ENCODE results near the gene DPF3.
"Not testable (repeated sequence)": the region's sequence is repeated elsewhere in the genome, so short reads cannot be mapped to it uniquely, and the experiment has no call there.

DPF3 gene

DNA sequence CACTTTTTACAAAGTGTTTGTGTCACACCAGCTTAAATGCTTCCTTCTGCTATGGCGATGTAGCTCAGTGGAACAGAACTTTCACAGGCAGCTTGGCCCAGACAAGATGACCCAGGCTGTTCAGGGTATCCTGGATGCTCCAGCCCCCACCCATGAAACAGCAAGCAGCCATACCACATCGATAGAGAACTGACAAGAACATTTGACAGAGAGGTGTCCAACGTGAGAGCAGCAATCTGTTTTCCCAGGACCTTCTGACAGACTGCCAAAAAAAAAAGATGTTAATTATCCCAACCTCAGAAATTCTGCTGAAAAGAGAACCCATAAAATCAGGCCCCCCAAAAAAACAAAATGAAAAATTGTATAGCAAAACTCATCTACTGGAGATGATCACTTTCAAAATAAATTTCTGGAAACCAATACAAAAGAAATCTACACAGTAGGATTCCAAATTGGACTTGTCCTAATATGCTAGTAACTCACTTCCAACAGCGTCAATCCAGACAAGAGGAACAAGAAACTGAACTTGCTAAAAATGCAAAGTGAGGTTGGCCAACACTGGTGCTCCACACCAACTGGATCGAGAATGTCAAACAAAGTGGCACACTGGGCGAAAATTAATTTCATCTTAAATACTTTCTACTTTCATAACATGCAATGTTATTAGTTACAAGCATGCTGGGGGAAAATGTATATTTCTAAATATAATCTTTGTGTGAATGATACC, 118.8 kb downstream of the DPF3 start:
- no peak for DNase-seq (ENCODE audit: low spot score)

DNA sequence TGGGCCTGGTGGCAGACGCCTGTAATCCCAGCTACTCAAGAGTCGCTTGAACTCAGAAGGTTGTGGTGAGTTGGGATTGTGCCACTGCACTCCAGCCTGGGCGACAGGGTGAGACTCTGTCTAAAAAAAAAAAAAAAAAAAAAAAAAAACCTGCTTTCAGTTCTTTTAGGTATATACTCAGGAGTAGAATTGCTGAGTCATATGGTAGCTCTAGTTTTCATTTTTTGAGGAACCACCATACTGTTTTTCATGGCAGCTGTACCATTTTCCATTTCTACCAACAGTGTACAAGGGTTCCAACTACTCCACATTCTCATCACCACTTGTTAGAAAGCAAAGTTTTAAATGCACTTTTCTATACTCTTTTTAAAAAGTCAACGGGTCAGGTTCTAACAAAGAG, 119.8 kb downstream of the DPF3 start:
- no peak for DNase-seq (ENCODE audit: low spot score)

DNA sequence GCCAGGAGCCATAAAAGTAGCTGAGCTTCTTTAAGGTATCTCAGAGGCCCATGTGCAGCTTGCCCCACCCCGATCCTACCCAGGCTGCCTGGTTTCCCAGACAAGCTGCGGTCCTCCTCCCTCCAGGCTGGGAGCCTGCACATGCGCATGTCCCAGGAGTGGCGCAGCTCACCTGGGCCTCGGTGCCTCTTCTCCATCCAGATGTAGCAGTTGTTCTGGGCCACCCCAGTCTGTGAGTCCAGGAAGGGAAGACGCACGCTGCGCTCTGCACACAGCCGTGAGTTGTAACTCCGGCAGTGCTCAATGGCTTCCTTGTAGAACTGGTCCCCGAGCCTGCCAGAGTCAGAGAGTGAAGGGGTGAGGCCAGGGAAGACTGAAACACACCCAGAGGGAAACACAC, 122.3 kb downstream of the DPF3 start:
- no peak for DNase-seq (ENCODE audit: low spot score)

DNA sequence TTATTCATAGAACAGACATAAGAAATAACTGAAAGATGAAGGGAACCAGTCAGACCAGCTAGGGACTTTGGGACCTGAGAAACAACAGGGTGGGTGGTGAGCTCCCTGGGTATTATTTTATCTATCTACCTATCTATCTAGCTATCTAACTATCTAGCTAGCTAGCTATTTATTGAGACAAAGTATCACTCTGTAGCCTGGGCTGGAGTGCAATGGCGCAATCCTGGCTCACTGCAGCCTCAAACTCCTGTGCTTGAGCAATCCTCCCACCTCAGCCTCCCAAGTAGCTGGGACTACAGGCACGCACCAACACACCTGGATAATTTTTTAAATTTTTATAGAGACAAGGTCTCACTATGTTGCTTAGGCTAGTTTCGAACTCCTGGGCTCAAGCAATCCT, 127.6 kb downstream of the DPF3 start:
- DNase-seq (ENCODE audit: low spot score) = no peak

DNA sequence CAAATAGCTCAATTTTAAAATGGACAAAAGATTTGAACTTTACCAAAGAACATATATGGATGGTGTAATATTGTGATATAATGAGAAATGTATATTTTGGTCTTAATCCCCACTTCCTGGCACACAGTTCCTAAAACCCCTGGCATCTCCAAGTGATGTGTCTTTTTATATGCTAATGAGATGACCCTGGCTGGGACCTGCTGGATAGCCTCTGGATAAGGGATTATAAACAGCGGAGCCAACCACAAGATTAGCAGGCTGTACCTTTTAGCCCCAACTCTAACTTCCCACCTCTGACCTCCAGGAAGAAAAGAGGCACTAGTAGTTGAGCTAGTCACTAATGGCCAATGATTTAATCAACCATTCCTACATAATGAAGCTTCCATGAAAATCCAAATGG, 130.0 kb downstream of the DPF3 start:
- DNase-seq (ENCODE audit: low spot score) = no peak

DNA sequence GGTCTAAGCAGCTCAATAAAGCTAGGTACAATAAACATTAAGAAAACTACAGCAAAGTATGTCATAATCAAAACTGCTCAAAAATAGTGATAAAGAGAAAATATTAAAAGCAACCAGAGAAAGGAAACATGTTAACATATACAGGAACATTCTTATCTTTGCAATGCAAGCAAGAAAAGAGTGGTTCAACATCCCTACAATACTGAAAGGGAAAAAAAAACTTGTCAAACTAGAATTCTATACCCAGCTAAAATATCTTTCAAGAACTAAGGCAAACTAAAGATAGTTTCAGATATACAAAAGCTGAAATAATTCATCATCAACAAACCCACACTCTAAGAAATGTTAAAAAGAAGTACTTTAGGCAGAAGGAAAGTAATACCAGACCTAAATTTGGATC, 134.2 kb downstream of the DPF3 start:
- no peak for DNase-seq (ENCODE audit: low spot score)

DNA sequence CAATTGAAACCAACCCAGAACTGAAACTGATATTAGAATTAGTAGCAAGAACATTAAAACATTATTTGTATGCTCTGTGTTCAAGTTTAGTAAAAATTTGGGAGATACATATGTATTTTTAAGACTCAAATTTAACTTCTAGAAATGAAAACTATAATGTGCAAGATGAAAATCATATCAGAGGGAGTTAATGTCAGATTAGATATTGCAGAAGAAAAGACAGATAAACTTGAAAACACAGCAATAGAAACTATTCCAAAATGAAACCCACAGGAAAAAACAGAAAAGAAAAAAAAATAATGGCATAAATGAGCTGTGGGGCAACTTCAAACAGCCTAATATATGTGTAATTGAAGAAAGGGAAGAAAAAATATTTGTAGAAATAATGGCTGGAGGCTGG, 134.9 kb downstream of the DPF3 start:
- no peak for DNase-seq (ENCODE audit: low spot score)

DNA sequence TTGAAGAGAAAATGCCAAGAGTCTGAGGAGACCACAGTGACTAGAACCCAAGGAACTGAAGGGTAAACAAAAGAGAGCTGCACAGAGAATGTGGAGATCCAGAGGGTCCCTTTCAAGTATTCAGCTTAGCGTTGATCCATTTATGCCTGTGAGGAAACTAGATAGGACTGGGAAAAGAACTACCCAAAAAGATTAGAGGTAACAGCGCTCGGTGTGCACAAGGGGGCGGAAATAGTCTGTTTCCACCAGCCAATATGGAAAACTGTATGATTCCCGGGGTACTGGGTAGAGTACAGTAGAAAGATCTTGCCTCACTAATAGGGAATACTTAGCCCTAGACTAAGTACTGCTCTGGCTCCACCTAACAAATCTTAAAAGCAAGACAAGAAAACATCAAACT, 135.5 kb downstream of the DPF3 start:
- DNase-seq (ENCODE audit: low spot score) = no peak

DNA sequence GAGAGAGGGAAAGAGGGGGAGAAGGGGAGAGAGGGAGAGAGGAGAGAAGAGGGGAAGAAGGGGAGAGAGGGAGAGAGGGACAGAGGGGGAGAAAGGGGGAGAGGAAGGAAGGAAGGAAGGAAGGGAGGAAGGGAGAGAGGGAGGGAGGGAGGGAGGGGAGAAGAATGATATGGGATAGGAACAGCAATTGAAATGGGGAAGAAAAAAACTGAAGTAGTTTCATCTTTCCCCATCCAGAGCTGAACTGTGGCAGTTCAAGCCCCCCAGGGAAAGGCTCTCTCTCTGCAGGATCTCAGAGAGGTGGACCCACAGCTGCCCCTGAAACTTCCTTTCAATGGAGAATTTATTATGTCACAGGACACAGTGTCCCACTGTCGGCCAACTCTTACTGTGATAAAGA, 136.9 kb downstream of the DPF3 start:
- DNase-seq (ENCODE audit: low spot score) = no peak

DNA sequence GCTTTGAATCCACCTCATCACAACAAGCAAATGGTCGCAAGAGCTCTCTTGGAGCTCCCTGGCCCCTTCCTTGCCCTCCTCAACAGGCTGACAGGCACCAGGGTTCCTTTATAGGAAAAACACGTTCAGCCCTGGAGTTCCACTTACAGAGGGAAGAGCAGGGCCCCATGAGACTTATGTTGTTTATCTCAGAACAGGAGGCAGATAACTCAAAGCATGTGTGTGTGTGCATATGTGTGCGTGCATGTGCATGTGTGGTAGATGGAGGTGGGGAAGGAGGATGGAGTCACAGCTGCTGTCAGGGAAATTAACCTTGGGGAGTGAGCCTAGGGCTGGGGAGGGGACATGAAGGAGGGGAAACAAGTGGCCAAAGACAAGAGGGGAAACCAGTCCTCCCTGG, 138.1 kb downstream of the DPF3 start:
- no peak for DNase-seq (ENCODE audit: low spot score)

DNA sequence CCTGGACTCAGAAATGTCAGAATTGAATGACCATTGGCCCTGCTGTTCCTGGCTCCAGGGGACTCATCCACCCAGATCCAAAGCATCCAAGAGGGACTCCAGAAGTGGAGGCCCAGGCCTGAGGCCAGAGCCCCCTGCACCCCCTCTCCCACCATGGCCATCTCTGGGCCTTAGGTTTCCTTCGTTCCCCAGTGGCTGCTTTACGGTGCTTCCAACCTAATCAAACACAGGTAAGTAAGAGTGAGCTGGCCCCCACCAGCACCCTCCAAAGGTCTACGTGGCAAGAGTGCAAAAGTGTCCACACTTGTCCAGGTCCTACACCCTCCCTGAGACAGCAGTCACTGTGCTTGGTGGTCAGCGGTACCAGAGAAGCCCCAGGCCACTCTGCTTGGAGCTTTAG, 139.0 kb downstream of the DPF3 start:
- no peak for DNase-seq (ENCODE audit: low spot score)

DNA sequence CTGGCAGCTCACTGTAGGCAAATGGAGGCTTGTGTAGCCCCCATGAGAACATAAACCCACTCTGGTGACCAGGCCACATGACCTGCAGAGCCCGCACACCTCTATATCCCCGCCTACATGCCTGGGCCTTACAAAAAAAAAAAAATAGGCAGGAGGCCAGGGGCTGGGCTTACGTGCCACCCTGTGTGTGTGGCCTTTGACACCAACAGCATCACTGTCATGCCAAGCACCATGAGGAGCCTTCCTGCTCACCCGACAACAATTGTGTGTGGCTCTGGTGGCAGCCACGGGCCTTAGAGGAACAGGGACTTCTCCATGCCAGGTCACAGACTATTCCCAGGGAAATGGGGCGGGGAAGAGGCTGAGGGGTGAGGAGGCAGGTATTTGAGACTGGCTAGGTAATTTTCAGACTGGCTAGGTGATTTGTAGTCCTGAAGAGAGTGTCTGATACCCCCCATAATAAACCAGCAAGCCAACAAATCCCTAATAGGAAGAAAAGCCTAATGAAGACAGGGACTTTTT, 140.0 kb downstream of the DPF3 start:
- DNase-seq (ENCODE audit: low spot score) = no peak

DNA sequence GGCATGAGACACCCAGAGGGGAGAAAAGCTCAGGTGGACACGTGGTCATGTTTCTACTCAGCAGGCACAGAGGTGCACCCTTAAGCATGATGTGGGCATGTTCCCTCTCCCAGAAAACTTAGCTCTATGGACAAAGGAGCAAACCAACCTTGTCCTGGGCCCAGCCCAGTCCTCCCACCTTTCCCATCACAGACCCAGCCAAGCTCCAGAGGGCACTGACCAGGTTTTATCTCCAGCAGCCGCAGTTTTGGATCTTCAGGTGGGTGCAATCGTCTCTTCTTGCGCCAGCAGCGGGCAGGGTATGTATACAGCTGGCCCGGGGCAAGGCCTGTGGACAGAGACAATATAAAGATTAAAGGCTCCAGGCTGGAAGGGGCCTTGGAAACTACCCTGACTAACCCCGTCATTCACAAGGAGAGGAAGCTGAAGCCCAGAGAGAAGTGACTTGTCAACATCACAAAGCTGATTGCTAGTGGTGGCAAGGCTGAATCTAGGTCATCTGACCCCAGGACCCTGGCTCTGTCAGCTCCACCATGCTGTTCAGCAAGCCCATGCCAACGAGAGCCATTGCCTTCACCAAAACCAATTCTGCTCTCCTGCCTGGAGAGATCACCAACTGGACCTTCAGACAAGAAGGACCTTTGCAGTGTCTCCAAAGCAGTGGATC, 140.7 kb downstream of the DPF3 start:
- no peak for DNase-seq (ENCODE audit: low spot score)

DNA sequence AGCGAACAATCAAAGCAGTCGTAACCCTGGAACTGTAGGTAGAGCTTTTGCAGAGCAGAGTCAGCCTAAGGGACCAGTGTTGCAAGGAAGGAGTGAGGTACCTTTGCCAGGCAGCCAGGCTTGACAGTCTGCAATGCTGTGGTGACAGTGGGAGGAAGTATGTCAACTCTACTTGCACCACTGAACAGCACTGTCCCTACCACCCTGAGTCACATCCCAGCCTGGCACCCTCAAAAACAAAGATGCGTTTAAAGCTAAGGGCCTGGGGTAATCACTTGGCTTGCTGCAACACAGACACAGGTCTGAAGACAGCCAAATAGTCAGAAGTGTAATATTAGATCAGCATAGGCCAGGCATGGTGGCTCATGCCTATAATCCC, 141.9 kb downstream of the DPF3 start:
- DNase-seq (ENCODE audit: low spot score) = no peak

DNA sequence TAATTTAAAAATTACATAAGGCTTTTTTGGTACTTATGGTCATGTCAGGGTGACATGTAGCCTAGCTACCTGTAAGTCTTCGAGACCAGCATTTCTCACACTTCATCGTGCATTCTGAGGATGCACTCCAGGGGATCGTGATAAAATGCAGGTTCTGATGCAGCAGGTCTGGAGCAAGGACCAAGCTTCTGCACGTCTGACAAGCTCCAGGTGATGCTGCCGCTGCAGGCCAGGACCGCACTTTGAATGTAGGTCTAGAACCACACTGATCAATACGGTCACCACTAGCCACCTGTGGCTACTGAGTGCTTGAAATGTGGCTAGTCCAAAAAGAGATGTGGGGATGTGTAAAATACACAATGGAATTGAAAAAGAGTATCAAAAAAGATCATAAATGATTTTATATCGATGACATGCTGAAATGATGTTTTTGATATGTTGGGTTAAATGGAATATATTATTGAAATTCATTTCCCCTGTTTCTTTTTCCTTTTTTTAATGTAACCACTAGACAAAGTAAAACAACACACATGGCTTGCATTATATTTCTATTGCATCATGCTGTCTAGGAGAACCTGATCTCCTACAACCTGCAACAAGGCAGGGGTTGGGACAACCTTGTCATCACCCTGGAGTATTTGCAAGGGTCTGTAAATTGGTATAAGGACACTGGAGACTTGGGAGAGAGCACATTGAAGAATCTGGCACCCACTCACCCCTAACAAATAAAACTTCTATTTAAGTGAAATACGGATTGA, 142.4 kb downstream of the DPF3 start:
- no peak for DNase-seq (ENCODE audit: low spot score)

DNA sequence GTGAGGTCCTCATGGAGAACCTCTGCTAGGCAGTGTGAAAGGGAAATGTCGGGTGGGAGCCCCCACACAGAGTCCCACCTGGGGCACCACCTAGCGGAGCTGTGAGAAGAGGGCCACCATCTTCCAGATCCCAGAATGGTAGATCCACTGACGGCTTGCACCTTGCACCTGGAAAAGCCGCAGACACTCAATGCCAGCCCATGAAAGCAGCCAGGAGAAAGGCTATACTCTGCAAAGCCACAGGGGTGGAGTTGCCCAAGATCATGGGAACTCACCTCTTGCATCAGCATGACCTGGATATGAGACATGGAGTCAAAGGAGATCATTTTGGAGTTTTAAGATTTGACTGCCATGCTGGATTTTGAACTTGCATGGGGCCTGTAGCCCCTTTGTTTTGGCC, 145.0 kb downstream of the DPF3 start:
- not testable (repeated sequence) for DNase-seq (ENCODE audit: low spot score)

DNA sequence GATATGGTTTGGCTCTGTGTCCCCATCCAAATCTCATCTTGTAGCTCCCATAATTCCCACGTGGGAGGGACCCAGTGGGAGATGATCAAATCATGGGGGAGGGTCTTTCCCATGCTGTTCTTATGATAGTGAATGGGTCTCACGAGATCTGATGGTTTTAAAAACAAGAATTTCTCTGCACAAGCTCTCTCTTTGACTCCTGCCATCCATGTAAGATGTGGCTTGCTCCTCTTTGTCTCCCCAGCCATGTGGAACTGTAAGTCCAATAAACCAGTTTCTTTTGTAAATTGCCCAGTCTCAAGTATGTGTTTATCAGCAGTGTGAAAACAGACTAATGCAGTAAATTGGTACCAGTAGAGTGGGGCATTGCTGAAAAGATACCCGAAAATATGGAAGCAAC, 146.2 kb downstream of the DPF3 start:
- DNase-seq (ENCODE audit: low spot score) = no peak

DNA sequence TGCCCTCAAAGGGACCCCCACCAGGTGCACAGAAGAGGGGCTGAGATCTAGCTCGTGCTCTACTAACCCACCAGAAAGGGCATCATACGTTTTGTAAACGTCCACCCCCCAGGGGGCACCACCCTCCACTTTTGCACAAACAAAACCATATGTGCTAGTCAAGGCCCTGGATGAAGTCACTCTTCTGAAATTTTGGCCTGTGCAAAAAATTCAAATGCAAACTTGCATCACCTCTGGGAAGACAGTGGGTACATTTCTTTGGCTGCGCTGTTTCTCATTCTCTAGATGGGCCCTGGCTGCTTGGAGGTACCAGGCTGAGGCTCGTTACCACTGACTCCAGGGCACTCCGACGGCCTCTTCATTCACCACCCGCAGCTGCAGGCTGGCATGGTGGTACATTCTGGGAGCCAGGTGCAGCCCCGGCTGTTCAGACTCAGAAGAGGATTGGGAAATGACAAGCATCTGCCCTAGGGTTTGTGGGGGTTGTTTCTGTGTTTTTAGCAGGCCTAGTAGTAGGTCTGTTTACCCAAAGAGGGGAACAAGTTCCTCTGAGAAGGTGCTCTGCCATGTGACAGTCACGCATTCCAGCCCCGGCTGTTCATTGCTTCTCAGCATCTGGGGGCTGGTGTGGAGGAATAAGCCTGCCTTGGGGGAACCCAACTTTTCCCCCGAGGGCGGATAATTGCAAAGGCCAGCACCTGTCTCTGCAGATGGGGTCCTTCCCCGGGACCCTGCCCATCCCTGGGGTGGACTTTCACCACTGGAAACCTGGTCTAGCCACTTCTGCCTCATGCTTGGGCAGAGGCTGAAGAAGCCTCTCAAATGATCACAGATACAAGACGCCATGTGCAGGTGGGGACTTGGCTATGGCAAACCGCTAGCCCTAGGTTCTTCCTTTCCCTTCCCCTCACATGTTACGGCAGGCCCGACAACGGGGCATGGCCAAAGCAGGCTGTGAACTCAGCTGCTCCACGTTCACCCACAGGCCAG, 147.6 kb downstream of the DPF3 start:
- no peak for DNase-seq (ENCODE audit: low spot score)

DNA sequence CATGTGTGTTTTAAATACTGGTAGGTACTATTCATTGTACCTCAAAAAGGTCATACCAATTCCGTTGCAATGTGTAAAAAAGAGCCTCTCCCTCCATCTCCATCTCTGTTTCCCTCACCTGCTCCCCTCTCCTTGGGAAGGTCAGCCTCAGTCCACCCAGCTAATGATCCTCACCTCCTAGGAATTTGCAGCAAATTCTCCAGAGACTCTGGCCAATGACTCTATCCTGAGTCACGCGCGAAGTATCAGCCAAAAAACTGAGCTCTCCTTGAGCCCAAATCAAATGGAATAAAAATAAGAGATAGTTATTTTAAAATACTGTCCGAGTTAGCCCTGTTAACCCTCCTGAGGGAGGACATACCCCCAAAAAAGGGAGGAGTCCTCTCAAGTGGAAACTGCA, 148.4 kb downstream of the DPF3 start:
- DNase-seq (ENCODE audit: low spot score) = no peak

DNA sequence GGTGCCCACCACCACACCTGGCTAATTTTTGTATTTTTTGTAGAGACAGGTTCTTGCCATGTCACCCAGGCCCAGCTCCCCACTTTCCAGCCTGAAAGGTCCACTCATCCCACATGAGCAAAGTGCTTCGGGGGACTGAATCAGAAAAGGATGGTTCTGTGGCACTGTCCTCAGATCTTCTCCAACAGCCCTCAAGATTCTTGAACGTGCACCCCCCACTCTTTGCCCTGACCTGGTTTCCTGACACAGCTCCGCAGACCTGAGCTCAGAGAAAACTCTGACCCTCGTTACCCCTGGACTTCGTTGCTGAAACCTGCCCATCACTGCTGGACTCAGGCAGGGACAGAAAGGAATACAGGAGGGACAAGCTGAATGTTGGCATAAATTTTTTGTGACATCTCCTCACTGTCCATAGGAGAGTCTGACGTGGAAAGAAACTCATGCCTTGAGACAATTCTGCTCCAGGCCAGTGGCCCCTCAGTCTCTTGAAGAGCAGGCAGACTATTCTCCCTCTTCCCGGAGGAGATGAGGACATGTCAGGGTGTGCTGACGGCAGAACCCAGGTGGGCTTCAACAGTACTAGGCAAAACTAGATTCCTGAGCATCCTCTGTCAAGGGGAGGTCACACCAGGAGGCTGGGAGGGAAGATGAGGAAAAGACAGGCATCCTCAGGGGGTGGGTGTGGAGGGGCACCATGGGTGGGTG, 149.3 kb downstream of the DPF3 start:
- no peak for DNase-seq (ENCODE audit: low spot score)

DNA sequence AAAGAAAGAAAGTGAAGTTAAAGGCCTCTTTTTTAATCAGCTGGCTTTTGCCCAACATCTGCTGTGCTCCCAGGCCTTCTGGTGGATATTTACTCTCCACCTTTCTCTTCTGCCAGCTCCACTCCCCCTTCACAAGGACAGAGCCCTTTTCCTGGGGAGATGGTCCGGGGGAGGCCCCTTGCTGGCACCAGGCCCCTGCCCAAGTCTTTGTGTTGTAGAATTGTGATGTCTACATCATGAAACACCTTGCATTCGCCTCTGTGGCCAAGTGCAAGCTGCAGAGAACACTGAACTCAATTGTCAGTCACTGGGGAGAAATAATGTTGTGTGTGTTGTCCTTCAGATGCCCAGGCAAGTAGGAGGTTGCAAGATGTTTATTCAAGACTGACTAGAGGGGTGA, 150.3 kb downstream of the DPF3 start:
- DNase-seq (ENCODE audit: low spot score) = no peak
